Mesendoderm (in vitro differentiated cells): ENCODE data around the gene COPS7A.
"Not testable (repeated sequence)": the region's sequence is repeated elsewhere in the genome, so short reads cannot be mapped to it uniquely, and the experiment has no call there.

ENCODE experiments used
- DNase-seq: peaks from one replicate; pipeline ENCODE4 v3.0.0; 2013
- H2AK5ac ChIP-seq: 2 replicates; pipeline ENCODE4 v1.6.1; 2013; ENCODE audit warnings: low read length, inconsistent platforms
- H2BK120ac ChIP-seq: 2 replicates; pipeline ENCODE4 v1.6.1; 2013; ENCODE audit warnings: low read depth, mild to moderate bottlenecking, low read length, moderate library complexity, mixed read lengths
- H2BK15ac ChIP-seq: replicated peaks from 2 replicates; pipeline ENCODE4 v1.6.1; 2013; ENCODE audit warnings: low read depth, mild to moderate bottlenecking, moderate library complexity
- H2BK5ac ChIP-seq: 2 replicates; pipeline ENCODE4 v1.6.1; 2013; ENCODE audit warnings: low read length, inconsistent platforms
- H3K18ac ChIP-seq: 2 replicates; pipeline ENCODE4 v1.6.1; 2013; ENCODE audit warnings: mild to moderate bottlenecking, low read length, mixed read lengths
- H3K23ac ChIP-seq: one replicate; pipeline ENCODE4 v1.6.1; 2013; ENCODE audit warnings: low read length
- H3K27ac ChIP-seq: 2 replicates; pipeline ENCODE4 v1.5.1; 2013; ENCODE audit warnings: low read depth, mild to moderate bottlenecking, inconsistent platforms, low read length, moderate library complexity
- H3K27me3 ChIP-seq: 2 replicates; pipeline ENCODE4 v1.6.1; 2013; ENCODE audit warnings: low read length, control low read depth, mild to moderate bottlenecking, inconsistent platforms; ENCODE audit not compliant: insufficient read depth, poor library complexity
- H3K36me3 ChIP-seq: 2 replicates; pipeline ENCODE4 v1.6.1; 2013; ENCODE audit warnings: low read length, inconsistent platforms; ENCODE audit not compliant: control insufficient read depth, insufficient read depth
- H3K4ac ChIP-seq: one replicate; pipeline ENCODE4 v1.6.1; 2013; ENCODE audit warnings: low read depth, mild to moderate bottlenecking, low read length, moderate library complexity
- H3K4me1 ChIP-seq: 2 replicates; pipeline ENCODE4 v1.6.1; 2013; ENCODE audit warnings: low read depth, low read length, inconsistent platforms; ENCODE audit not compliant: control insufficient read depth
- H3K4me2 ChIP-seq: 2 replicates; pipeline ENCODE4 v1.6.1; 2013; ENCODE audit warnings: low read length
- H3K4me3 ChIP-seq: 2 replicates; pipeline ENCODE4 v1.5.1; 2013; ENCODE audit warnings: mild to moderate bottlenecking, low read length
- H3K56ac ChIP-seq: one replicate; pipeline ENCODE4 v1.6.1; 2013; ENCODE audit warnings: low read length
- H3K79me1 ChIP-seq: 2 replicates; pipeline ENCODE4 v1.6.1; 2013; ENCODE audit warnings: low read length, inconsistent platforms
- H3K79me2 ChIP-seq: 2 replicates; pipeline ENCODE4 v1.6.1; 2013; ENCODE audit warnings: mild to moderate bottlenecking, low read length; ENCODE audit not compliant: control insufficient read depth, insufficient read depth
- H3K9ac ChIP-seq: 2 replicates; pipeline ENCODE4 v1.6.1; 2013; ENCODE audit warnings: low read length, inconsistent platforms
- H4K5ac ChIP-seq: one replicate; pipeline ENCODE4 v1.6.1; 2013; ENCODE audit warnings: low read length
- H4K8ac ChIP-seq: one replicate; pipeline ENCODE4 v1.6.1; 2013; ENCODE audit warnings: low read depth, mild to moderate bottlenecking, control low read depth, low read length, moderate library complexity
- WGBS: extraction: QIAGEN DNeasy Blood & Tissue Kit; methylation state at CpG from one replicate; pipeline ENCODE4 v1.1.7; 2013; ENCODE audit warnings: low lambda C conversion rate, missing lambda C conversion rate; ENCODE audit not compliant: insufficient coverage; ENCODE audit errors: extremely low coverage; 5-methylcytosine and 5-hydroxymethylcytosine counted together

The COPS7A gene

GRCh38 chr12:6736754-6737153, 12.9 kb downstream of the COPS7A start:
- Histone ChIP-seq H2BK120ac (no peak overlapping the region), H3K4me3 (no peak overlapping the region), H3K36me3 (no peaks in the 10 kb centered on the region), H3K23ac (no peak overlapping the region), H4K8ac (no peak overlapping the region), H3K9ac (no peak overlapping the region), H2BK15ac (no peak overlapping the region), H2BK5ac (no peak overlapping the region), H3K56ac (no peak overlapping the region), H3K4ac (no peak overlapping the region), H3K27ac (no peak overlapping the region), H4K5ac (no peak overlapping the region), H3K4me1 (no peaks in the 10 kb centered on the region), H3K4me2 (no peak overlapping the region), H2AK5ac (no peak overlapping the region), H3K27me3 (no peaks in the 10 kb centered on the region), H3K79me1 (no peaks in the 10 kb centered on the region), H3K18ac (no peak overlapping the region), H3K79me2 (no peaks in the 10 kb centered on the region)
- no peak for DNase-seq
- WGBS: no CpG with 5 or more reads among the region's 5 CpGs

- H2BK15ac ChIP-seq, H2BK5ac ChIP-seq, H3K4me3 ChIP-seq, H3K27me3 ChIP-seq, H3K79me1 ChIP-seq, H2BK120ac ChIP-seq, H3K56ac ChIP-seq, H3K18ac ChIP-seq, H3K4me2 ChIP-seq, H3K4me1 ChIP-seq, H3K9ac ChIP-seq, DNase-seq, H3K27ac ChIP-seq, H4K8ac ChIP-seq, H4K5ac ChIP-seq, H3K23ac ChIP-seq, H3K36me3 ChIP-seq, H3K79me2 ChIP-seq, H3K4ac ChIP-seq, H2AK5ac ChIP-seq: not testable (repeated sequence)
- WGBS: no CpG with 5 or more reads among the region's 12 CpGs
Measured at GRCh38 chr12:6742080-6742479, 18.2 kb downstream of the COPS7A start.

GRCh38 chr12:6742834-6743233, 19.0 kb downstream of the COPS7A start:
- Histone ChIP-seq H2BK15ac (no peak overlapping the region), H3K9ac (no peak overlapping the region), H2AK5ac (no peak overlapping the region), H3K4ac (no peak overlapping the region), H2BK120ac (no peak overlapping the region), H4K5ac (no peak overlapping the region), H3K4me3 (no peak overlapping the region), H4K8ac (no peak overlapping the region), H3K79me1 (no peaks in the 10 kb centered on the region), H3K4me2 (no peak overlapping the region), H3K27ac (no peak overlapping the region), H3K56ac (no peak overlapping the region), H3K36me3 (peaks cover 10% of the 10 kb centered on the region), H3K4me1 (no peaks in the 10 kb centered on the region), H3K79me2 (no peaks in the 10 kb centered on the region), H2BK5ac (no peak overlapping the region), H3K23ac (no peak overlapping the region), H3K18ac (no peak overlapping the region), H3K27me3 (no peaks in the 10 kb centered on the region)
- WGBS: no CpG with 5 or more reads among the region's 3 CpGs
- no peak for DNase-seq

GRCh38 chr12:6743300-6743699, 19.5 kb downstream of the COPS7A start:
- not testable (repeated sequence) for H2BK120ac ChIP-seq, H2AK5ac ChIP-seq
- no CpG with 5 or more reads among the region's 7 CpGs for WGBS

GRCh38 chr12:6745741-6746525, 22.1 kb downstream of the COPS7A start:
- Histone ChIP-seq H2BK120ac (no peak overlapping the region), H3K4me2 (no peak overlapping the region), H3K56ac (no peak overlapping the region), H3K79me1 (peaks cover 2% of the 10 kb centered on the region), H2AK5ac (no peak overlapping the region), H3K27ac (no peak overlapping the region), H3K36me3 (peaks cover 22% of the 10 kb centered on the region), H3K18ac (no peak overlapping the region), H3K9ac (no peak overlapping the region), H2BK5ac (no peak overlapping the region), H3K4me3 (no peak overlapping the region), H4K8ac (no peak overlapping the region), H3K79me2 (no peaks in the 10 kb centered on the region), H3K4ac (no peak overlapping the region), H3K27me3 (no peaks in the 10 kb centered on the region), H4K5ac (no peak overlapping the region), H3K23ac (no peak overlapping the region), H2BK15ac (no peak overlapping the region), H3K4me1 (no peaks in the 10 kb centered on the region)
- WGBS: no CpG with 5 or more reads among the region's 13 CpGs
- no peak for DNase-seq

More at GRCh38 chr12:6743300-6743699, 19.5 kb downstream of the COPS7A start:
- H3K9ac ChIP-seq, H4K5ac ChIP-seq, H2BK5ac ChIP-seq, H3K27me3 ChIP-seq, H3K4ac ChIP-seq, H3K18ac ChIP-seq, H3K27ac ChIP-seq, H3K23ac ChIP-seq, H3K4me2 ChIP-seq, H3K79me2 ChIP-seq, H3K79me1 ChIP-seq, H2BK15ac ChIP-seq, DNase-seq, H4K8ac ChIP-seq, H3K4me3 ChIP-seq, H3K56ac ChIP-seq, H3K4me1 ChIP-seq: not testable (repeated sequence)
- peaks cover 11% of the 10 kb centered on the region for H3K36me3 ChIP-seq

- no peak overlapping the region for H3K4ac ChIP-seq
- H3K4me3 ChIP-seq: no peak overlapping the region
- no peak overlapping the region for H3K56ac ChIP-seq
- no peak overlapping the region for H4K8ac ChIP-seq
- no peak overlapping the region for H3K9ac ChIP-seq
- no peak for DNase-seq
- H2BK120ac ChIP-seq: no peak overlapping the region
- no peak overlapping the region for H3K27ac ChIP-seq
- peaks cover 22% of the 10 kb centered on the region for H3K36me3 ChIP-seq
- no peak overlapping the region for H4K5ac ChIP-seq
- H3K23ac ChIP-seq: no peak overlapping the region
- H3K18ac ChIP-seq: no peak overlapping the region
- no peak overlapping the region for H3K4me2 ChIP-seq
- H2AK5ac ChIP-seq: no peak overlapping the region
- H3K4me1 ChIP-seq: no peaks in the 10 kb centered on the region
- H2BK5ac ChIP-seq: no peak overlapping the region
- no CpG with 5 or more reads among the region's 4 CpGs for WGBS
- no peak overlapping the region for H2BK15ac ChIP-seq
- no peaks in the 10 kb centered on the region for H3K27me3 ChIP-seq
- H3K79me1 ChIP-seq: peaks cover 11% of the 10 kb centered on the region
- peaks cover 6% of the 10 kb centered on the region for H3K79me2 ChIP-seq
Measured at GRCh38 chr12:6747216-6747615, 23.4 kb downstream of the COPS7A start.
